ENCODE measurements around the gene ASTN1.

ASTN1 gene

GRCh38 chr1:177002891-177003290 is 161.6 kb downstream of the ASTN1 start:
- Histone ChIP-seq H3K27ac (ENCODE audit: low read depth, low read length) (no peak overlapping the region), H3K4me1 (ENCODE audit: insufficient read depth, low read length) (no peaks in the 10 kb centered on the region)

GRCh38 chr1:177001556-177001955 is 163.0 kb downstream of the ASTN1 start:
- Histone ChIP-seq H3K4me3 (ENCODE audit: low read depth in 1 of 2, low read length in 2 of 2) (no peak overlapping the region), H3K27me3 (ENCODE audit: control insufficient read depth in 1 of 2, insufficient read depth in 2 of 2, low read length in 2 of 2) (no peaks in the 10 kb centered on the region), H3K4me1 (ENCODE audit: insufficient read depth, low read length) (no peaks in the 10 kb centered on the region), H3K27ac (ENCODE audit: low read depth, low read length) (no peak overlapping the region), H3K9ac (ENCODE audit: low read length) (no peak overlapping the region), H3K36me3 (ENCODE audit: insufficient read depth, low read length) (no peaks in the 10 kb centered on the region), H3K9me3 (ENCODE audit: low read length) (no peaks in the 10 kb centered on the region)

More at GRCh38 chr1:177002891-177003290, 161.6 kb downstream of the ASTN1 start:
- Histone ChIP-seq H3K9ac (ENCODE audit: low read length) (no peak overlapping the region), H3K36me3 (ENCODE audit: insufficient read depth, low read length) (no peaks in the 10 kb centered on the region), H3K27me3 (ENCODE audit: control insufficient read depth in 1 of 2, insufficient read depth in 2 of 2, low read length in 2 of 2) (no peaks in the 10 kb centered on the region), H3K9me3 (ENCODE audit: low read length) (no peaks in the 10 kb centered on the region), H3K4me3 (ENCODE audit: low read depth in 1 of 2, low read length in 2 of 2) (no peak overlapping the region)

GRCh38 chr1:176998183-176998795 is 166.2 kb downstream of the ASTN1 start:
- H3K4me3 ChIP-seq (ENCODE audit: low read depth in 1 of 2, low read length in 2 of 2), result no peak overlapping the region
- no peaks in the 10 kb centered on the region for H3K27me3 ChIP-seq (ENCODE audit: control insufficient read depth in 1 of 2, insufficient read depth in 2 of 2, low read length in 2 of 2)
- no peaks in the 10 kb centered on the region for H3K36me3 ChIP-seq (ENCODE audit: insufficient read depth, low read length)
- H3K9me3 ChIP-seq (ENCODE audit: low read length), result no peaks in the 10 kb centered on the region
- no peak overlapping the region for H3K27ac ChIP-seq (ENCODE audit: low read depth, low read length)
- no peak overlapping the region for H3K9ac ChIP-seq (ENCODE audit: low read length)
- no peaks in the 10 kb centered on the region for H3K4me1 ChIP-seq (ENCODE audit: insufficient read depth, low read length)

- Histone ChIP-seq H3K4me3 (ENCODE audit: low read depth in 1 of 2, low read length in 2 of 2) (no peak overlapping the region), H3K36me3 (ENCODE audit: insufficient read depth, low read length) (no peaks in the 10 kb centered on the region), H3K27ac (ENCODE audit: low read depth, low read length) (no peak overlapping the region), H3K9me3 (ENCODE audit: low read length) (no peaks in the 10 kb centered on the region), H3K4me1 (ENCODE audit: insufficient read depth, low read length) (no peaks in the 10 kb centered on the region), H3K27me3 (ENCODE audit: control insufficient read depth in 1 of 2, insufficient read depth in 2 of 2, low read length in 2 of 2) (no peaks in the 10 kb centered on the region), H3K9ac (ENCODE audit: low read length) (no peak overlapping the region)
Measured at GRCh38 chr1:176996456-176997090, 167.9 kb downstream of the ASTN1 start.

GRCh38 chr1:176994931-176995596 is 169.4 kb downstream of the ASTN1 start:
- no peaks in the 10 kb centered on the region for H3K4me1 ChIP-seq (ENCODE audit: insufficient read depth, low read length)
- no peaks in the 10 kb centered on the region for H3K27me3 ChIP-seq (ENCODE audit: control insufficient read depth in 1 of 2, insufficient read depth in 2 of 2, low read length in 2 of 2)
- no peak overlapping the region for H3K9ac ChIP-seq (ENCODE audit: low read length)
- H3K4me3 ChIP-seq (ENCODE audit: low read depth in 1 of 2, low read length in 2 of 2), result no peak overlapping the region
- no peak overlapping the region for H3K27ac ChIP-seq (ENCODE audit: low read depth, low read length)
- no peaks in the 10 kb centered on the region for H3K36me3 ChIP-seq (ENCODE audit: insufficient read depth, low read length)
- H3K9me3 ChIP-seq (ENCODE audit: low read length), result no peaks in the 10 kb centered on the region

- H3K36me3 ChIP-seq (ENCODE audit: insufficient read depth, low read length), result no peaks in the 10 kb centered on the region
Measured at GRCh38 chr1:176993587-176993986, 170.9 kb downstream of the ASTN1 start.

GRCh38 chr1:176989754-176990153 is 174.8 kb downstream of the ASTN1 start:
- H3K9me3 ChIP-seq (ENCODE audit: low read length), result no peaks in the 10 kb centered on the region
- H3K36me3 ChIP-seq (ENCODE audit: insufficient read depth, low read length), result no peaks in the 10 kb centered on the region
- H3K9ac ChIP-seq (ENCODE audit: low read length), result no peak overlapping the region
- H3K27me3 ChIP-seq (ENCODE audit: control insufficient read depth in 1 of 2, insufficient read depth in 2 of 2, low read length in 2 of 2), result no peaks in the 10 kb centered on the region
- no peak overlapping the region for H3K4me3 ChIP-seq (ENCODE audit: low read depth in 1 of 2, low read length in 2 of 2)
- peaks cover 7% of the 10 kb centered on the region for H3K4me1 ChIP-seq (ENCODE audit: insufficient read depth, low read length)
- H3K27ac ChIP-seq (ENCODE audit: low read depth, low read length), result no peak overlapping the region

More at GRCh38 chr1:176993587-176993986, 170.9 kb downstream of the ASTN1 start:
- Histone ChIP-seq H3K27ac (ENCODE audit: low read depth, low read length) (no peak overlapping the region), H3K9ac (ENCODE audit: low read length) (no peak overlapping the region), H3K27me3 (ENCODE audit: control insufficient read depth in 1 of 2, insufficient read depth in 2 of 2, low read length in 2 of 2) (no peaks in the 10 kb centered on the region), H3K4me3 (ENCODE audit: low read depth in 1 of 2, low read length in 2 of 2) (no peak overlapping the region), H3K9me3 (ENCODE audit: low read length) (no peaks in the 10 kb centered on the region), H3K4me1 (ENCODE audit: insufficient read depth, low read length) (no peaks in the 10 kb centered on the region)

GRCh38 chr1:176989023-176989422 is 175.5 kb downstream of the ASTN1 start:
- H3K9ac ChIP-seq (ENCODE audit: low read length), result no peak overlapping the region
- no peaks in the 10 kb centered on the region for H3K9me3 ChIP-seq (ENCODE audit: low read length)
- no peak overlapping the region for H3K4me3 ChIP-seq (ENCODE audit: low read depth in 1 of 2, low read length in 2 of 2)
- H3K4me1 ChIP-seq (ENCODE audit: insufficient read depth, low read length), result peaks cover 7% of the 10 kb centered on the region
- H3K36me3 ChIP-seq (ENCODE audit: insufficient read depth, low read length), result no peaks in the 10 kb centered on the region
- no peak overlapping the region for H3K27ac ChIP-seq (ENCODE audit: low read depth, low read length)
- H3K27me3 ChIP-seq (ENCODE audit: control insufficient read depth in 1 of 2, insufficient read depth in 2 of 2, low read length in 2 of 2), result no peaks in the 10 kb centered on the region

GRCh38 chr1:176987016-176987415 is 177.5 kb downstream of the ASTN1 start:
- Histone ChIP-seq H3K27me3 (ENCODE audit: control insufficient read depth in 1 of 2, insufficient read depth in 2 of 2, low read length in 2 of 2) (no peaks in the 10 kb centered on the region), H3K4me1 (ENCODE audit: insufficient read depth, low read length) (peaks cover 7% of the 10 kb centered on the region), H3K36me3 (ENCODE audit: insufficient read depth, low read length) (no peaks in the 10 kb centered on the region), H3K4me3 (ENCODE audit: low read depth in 1 of 2, low read length in 2 of 2) (no peak overlapping the region), H3K9ac (ENCODE audit: low read length) (no peak overlapping the region), H3K27ac (ENCODE audit: low read depth, low read length) (no peak overlapping the region), H3K9me3 (ENCODE audit: low read length) (no peaks in the 10 kb centered on the region)

- H3K4me3 ChIP-seq (ENCODE audit: low read depth in 1 of 2, low read length in 2 of 2), result no peak overlapping the region
- no peaks in the 10 kb centered on the region for H3K9me3 ChIP-seq (ENCODE audit: low read length)
- H3K27ac ChIP-seq (ENCODE audit: low read depth, low read length), result no peak overlapping the region
- H3K9ac ChIP-seq (ENCODE audit: low read length), result no peak overlapping the region
- H3K36me3 ChIP-seq (ENCODE audit: insufficient read depth, low read length), result no peaks in the 10 kb centered on the region
- H3K4me1 ChIP-seq (ENCODE audit: insufficient read depth, low read length), result peaks cover 7% of the 10 kb centered on the region
- no peaks in the 10 kb centered on the region for H3K27me3 ChIP-seq (ENCODE audit: control insufficient read depth in 1 of 2, insufficient read depth in 2 of 2, low read length in 2 of 2)
Measured at GRCh38 chr1:176983731-176984130, 180.8 kb downstream of the ASTN1 start.

- Histone ChIP-seq H3K27me3 (ENCODE audit: control insufficient read depth in 1 of 2, insufficient read depth in 2 of 2, low read length in 2 of 2) (no peaks in the 10 kb centered on the region), H3K27ac (ENCODE audit: low read depth, low read length) (no peak overlapping the region), H3K4me3 (ENCODE audit: low read depth in 1 of 2, low read length in 2 of 2) (no peak overlapping the region), H3K9ac (ENCODE audit: low read length) (no peak overlapping the region), H3K9me3 (ENCODE audit: low read length) (no peaks in the 10 kb centered on the region), H3K36me3 (ENCODE audit: insufficient read depth, low read length) (no peaks in the 10 kb centered on the region), H3K4me1 (ENCODE audit: insufficient read depth, low read length) (no peaks in the 10 kb centered on the region)
Measured at GRCh38 chr1:176976771-176977170, 187.7 kb downstream of the ASTN1 start.

Measured in muscle layer of colon (tissue), 2 donors.